Skeletal muscle tissue (tissue), 4 donors: ENCODE measurements around the gene MGST2. TPM values are rescaled to one million over a fixed set of nuclear protein-coding genes. Genes with fewer than 3 reads are reported as not detected.

Source experiments
- H3K27ac ChIP-seq: one replicate; pipeline ENCODE4 v1.7.0; 2013; ENCODE audit warnings: mild to moderate bottlenecking, low read depth, low read length, inconsistent platforms
- H3K27me3 ChIP-seq, 3 donors: one replicate each; pipeline ENCODE4 v1.7.0; 2013; ENCODE audit warnings: low read length in 3 of 3; ENCODE audit not compliant: control insufficient read depth in 3 of 3, insufficient read depth in 3 of 3
- H3K36me3 ChIP-seq, 3 donors: one replicate each; pipeline ENCODE4 v1.7.0; 2013; ENCODE audit warnings: low read length in 3 of 3; ENCODE audit not compliant: control insufficient read depth in 3 of 3, insufficient read depth in 3 of 3
- H3K4me1 ChIP-seq, 3 donors: one replicate each; pipeline ENCODE4 v1.7.0; 2013; ENCODE audit warnings: low read length in 3 of 3, mild to moderate bottlenecking in 3 of 3; ENCODE audit not compliant: control insufficient read depth in 3 of 3, insufficient read depth in 3 of 3
- H3K4me3 ChIP-seq, 3 donors: one replicate each; pipeline ENCODE4 v1.7.0; 2013; ENCODE audit warnings: low read length in 3 of 3
- H3K9ac ChIP-seq, 3 donors: one replicate each; pipeline ENCODE4 v1.7.0; 2013; ENCODE audit warnings: low read length in 3 of 3, mild to moderate bottlenecking in 3 of 3, moderate library complexity in 2 of 3, low read depth in 1 of 3
- H3K9me3 ChIP-seq, 3 donors: one replicate each; pipeline ENCODE4 v1.7.0; 2013; ENCODE audit warnings: low read length in 3 of 3; ENCODE audit not compliant: control insufficient read depth in 3 of 3
- total RNA-seq: library from RNA; depleted of rRNA; stranded (reverse); fragments of >200 nt; gene quantifications from one replicate; pipeline ENCODE4 v1.2.3, GENCODE V29; 2014
- donor health status: Osteomylitis.

The MGST2 gene
- total RNA-seq = 37.6 TPM

- H3K9me3 ChIP-seq = no peaks in the 10 kb centered on the region
- H3K9ac ChIP-seq = peak within 1 kb of the TSS; percentile 78 to 97 (median 95)
- peak within 1 kb of the TSS; percentile 71 to 94 (median 92) for H3K4me3 ChIP-seq
- no peaks in the 10 kb centered on the region for H3K36me3 ChIP-seq
- H3K27ac ChIP-seq = peak within 1 kb of the TSS; percentile 90
- H3K4me1 ChIP-seq = peaks cover 23 to 33% (median 32%) of the 10 kb centered on the region in 3 donors
- no peaks in the 10 kb centered on the region for H3K27me3 ChIP-seq
Observed at GRCh38 chr4:139665690-139666529, at the start of gene MGST2. MGST2 (plus strand) TSS chr4:139665819; CDS start chr4:139666020, 201 bp downstream.

- no peak overlapping the region for H3K9ac ChIP-seq
- no peaks in the 10 kb centered on the region for H3K9me3 ChIP-seq
- no peak overlapping the region for H3K27ac ChIP-seq
- H3K4me3 ChIP-seq = no peak overlapping the region
- H3K4me1 ChIP-seq = no peaks in the 10 kb centered on the region
- H3K36me3 ChIP-seq = no peaks in the 10 kb centered on the region
- no peaks in the 10 kb centered on the region for H3K27me3 ChIP-seq
Observed at GRCh38 chr4:139617702-139618490, 47.7 kb upstream of the MGST2 start.

GRCh38 chr4:139619644-139620043 lies 46.0 kb upstream of the MGST2 start:
- H3K4me1 ChIP-seq = no peaks in the 10 kb centered on the region
- no peak overlapping the region for H3K27ac ChIP-seq

DNA sequence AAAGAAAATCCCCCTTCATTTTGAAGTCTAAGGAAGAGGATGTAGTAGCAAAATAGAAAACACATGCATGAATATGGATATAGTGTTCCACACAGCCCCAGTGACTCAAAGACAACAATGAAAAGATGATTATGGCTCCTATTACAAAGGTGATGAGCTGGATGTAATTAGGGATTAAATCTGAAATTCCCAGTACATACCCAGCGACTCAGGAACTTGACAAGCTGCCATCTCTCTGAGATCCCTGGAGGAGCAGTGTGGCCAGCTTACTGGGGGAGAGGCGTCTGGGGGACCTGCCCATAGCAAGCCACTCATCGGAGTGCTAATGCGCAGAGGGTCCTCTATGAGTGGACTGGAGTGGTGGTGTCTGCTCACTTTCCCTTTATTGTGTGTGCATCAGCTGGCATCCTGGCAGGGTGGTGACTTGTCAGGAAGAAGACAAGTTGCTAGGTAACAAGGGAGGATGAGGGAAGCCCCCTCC lies 42.7 kb upstream of the MGST2 start:
- Histone ChIP-seq H3K36me3 (no peaks in the 10 kb centered on the region), H3K4me1 (no peaks in the 10 kb centered on the region), H3K27ac (no peak overlapping the region), H3K4me3 (no peak overlapping the region), H3K9me3 (no peaks in the 10 kb centered on the region), H3K9ac (no peak overlapping the region), H3K27me3 (no peaks in the 10 kb centered on the region)

More at GRCh38 chr4:139619644-139620043, 46.0 kb upstream of the MGST2 start:
- no peak overlapping the region for H3K9ac ChIP-seq
- H3K27me3 ChIP-seq = no peaks in the 10 kb centered on the region
- no peaks in the 10 kb centered on the region for H3K36me3 ChIP-seq
- no peaks in the 10 kb centered on the region for H3K9me3 ChIP-seq
- H3K4me3 ChIP-seq = no peak overlapping the region

DNA sequence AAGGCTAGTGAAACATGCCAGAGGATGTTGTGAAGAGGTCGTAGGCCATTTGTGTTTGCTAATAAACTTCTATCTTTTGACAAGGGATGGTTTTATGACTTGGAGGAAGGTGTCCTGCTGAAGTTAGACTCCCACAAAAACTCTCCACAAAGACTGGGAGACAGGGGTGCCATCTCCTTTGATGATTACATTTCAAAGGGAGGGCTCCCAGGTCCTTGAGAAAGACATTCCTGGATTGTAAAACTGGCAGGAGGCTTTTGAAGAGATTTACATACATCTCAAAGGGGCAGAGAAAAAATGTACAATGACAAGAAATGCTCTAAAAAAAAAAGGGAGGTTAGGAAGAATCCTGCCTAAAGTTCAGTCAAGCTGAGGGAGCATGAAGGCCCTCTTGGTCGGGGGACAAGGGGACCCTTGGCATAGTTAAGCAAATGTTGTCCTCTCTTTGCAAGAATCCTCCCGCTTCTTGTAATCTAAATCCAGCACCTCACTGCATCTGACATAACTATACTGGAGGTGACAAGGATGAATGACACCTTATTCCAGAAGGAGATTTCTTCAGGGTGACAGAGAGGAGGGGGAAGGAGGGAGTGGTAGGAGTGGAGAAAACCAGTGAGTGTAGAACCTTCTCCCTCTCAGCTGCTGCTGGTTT lies 41.1 kb upstream of the MGST2 start:
- Histone ChIP-seq H3K36me3 (no peaks in the 10 kb centered on the region), H3K4me1 (peaks cover 0 to 9% (median 0%) of the 10 kb centered on the region in 3 donors), H3K27me3 (no peaks in the 10 kb centered on the region), H3K4me3 (no peak overlapping the region), H3K9me3 (no peaks in the 10 kb centered on the region), H3K9ac (no peak overlapping the region), H3K27ac (no peak overlapping the region)

DNA sequence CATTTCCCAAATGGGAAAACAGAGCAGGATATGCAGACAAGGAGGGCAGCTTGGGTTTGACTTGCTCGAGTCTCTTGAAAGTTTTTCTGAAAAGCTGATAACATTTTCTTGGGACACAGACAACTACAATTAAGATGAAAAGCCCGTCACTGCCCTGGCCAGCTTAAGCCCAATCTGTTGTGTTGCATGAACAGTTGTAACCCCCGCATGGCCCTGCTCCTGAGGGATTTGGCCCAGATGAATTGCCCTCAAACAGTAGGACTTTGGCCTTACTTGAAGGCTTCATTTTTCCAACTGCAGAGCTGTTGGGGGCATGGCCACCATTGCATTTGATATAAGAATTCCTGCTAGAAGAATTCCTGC lies 40.5 kb upstream of the MGST2 start:
- Histone ChIP-seq H3K4me1 (peaks cover 0 to 9% (median 0%) of the 10 kb centered on the region in 3 donors), H3K9ac (no peak overlapping the region), H3K4me3 (no peak overlapping the region), H3K27me3 (no peaks in the 10 kb centered on the region), H3K27ac (no peak overlapping the region), H3K9me3 (no peaks in the 10 kb centered on the region), H3K36me3 (no peaks in the 10 kb centered on the region)

DNA sequence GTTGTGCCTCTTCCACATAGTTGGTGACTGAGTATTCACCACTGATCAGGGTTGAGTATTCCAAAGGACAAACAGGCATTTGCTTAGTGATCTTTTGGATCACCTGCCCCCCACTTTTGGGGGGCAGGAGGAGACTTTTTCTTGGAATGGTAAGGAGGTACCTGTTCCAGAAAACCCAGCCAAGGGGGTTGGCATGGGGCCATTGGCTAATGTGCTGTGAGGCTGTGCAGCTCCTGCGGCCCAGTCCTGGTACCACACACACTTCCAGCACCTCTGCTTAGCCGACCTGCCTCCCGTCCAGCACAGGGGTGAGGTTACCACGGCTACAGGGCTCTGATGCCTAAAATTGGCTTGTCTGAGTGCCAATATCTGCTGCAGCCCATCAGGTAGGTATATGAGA lies 40.1 kb upstream of the MGST2 start:
- H3K4me3 ChIP-seq = no peak overlapping the region
- no peak overlapping the region for H3K27ac ChIP-seq
- no peak overlapping the region for H3K9ac ChIP-seq
- peaks cover 0 to 9% (median 0%) of the 10 kb centered on the region in 3 donors for H3K4me1 ChIP-seq
- H3K36me3 ChIP-seq = no peaks in the 10 kb centered on the region
- H3K9me3 ChIP-seq = no peaks in the 10 kb centered on the region
- no peaks in the 10 kb centered on the region for H3K27me3 ChIP-seq

DNA sequence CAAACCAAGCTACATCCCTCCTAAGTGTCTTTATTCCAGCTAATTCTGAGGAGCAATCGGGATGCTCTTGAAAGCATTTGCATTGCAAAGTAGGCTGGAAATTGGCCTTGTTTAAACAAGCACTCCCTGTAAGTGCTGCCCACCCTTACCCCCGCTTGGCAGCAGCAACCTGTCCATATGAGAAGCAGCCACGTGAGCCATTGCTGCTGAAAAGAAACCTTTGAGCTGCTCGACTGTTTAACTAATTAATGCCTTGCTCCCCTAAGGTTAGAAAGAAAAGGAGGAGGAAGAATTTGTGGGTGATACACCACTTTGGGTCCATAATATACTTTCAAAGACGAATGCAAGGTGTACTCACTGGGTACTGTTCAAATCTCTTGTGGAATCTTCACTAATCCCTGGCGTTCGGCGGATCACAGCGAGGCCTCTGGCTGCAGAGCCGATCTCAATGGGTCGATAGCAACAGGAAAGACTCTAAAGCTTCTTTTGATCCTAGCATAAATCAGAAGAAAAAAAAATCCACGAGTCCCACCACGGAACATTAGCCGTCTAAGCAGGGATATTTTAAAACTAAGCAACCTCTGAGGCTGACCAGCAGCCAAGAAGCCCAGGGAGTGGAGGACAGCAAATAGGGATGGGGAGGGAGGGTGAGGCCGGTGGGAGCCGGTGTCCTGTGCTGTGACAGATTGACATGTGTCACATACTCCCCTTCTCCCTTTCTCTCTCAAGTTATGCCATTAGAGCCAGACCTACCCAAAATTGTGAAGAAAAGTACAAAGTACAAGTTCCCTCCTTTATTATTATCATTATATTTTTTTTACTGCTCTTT lies 37.2 kb upstream of the MGST2 start:
- Histone ChIP-seq H3K27ac (no peak overlapping the region), H3K9ac (no peak overlapping the region), H3K4me3 (peak overlapping the region in 1 of 3 donors; percentile 22), H3K9me3 (no peaks in the 10 kb centered on the region), H3K27me3 (no peaks in the 10 kb centered on the region), H3K4me1 (peaks cover 0 to 11% (median 0%) of the 10 kb centered on the region in 3 donors), H3K36me3 (no peaks in the 10 kb centered on the region)

DNA sequence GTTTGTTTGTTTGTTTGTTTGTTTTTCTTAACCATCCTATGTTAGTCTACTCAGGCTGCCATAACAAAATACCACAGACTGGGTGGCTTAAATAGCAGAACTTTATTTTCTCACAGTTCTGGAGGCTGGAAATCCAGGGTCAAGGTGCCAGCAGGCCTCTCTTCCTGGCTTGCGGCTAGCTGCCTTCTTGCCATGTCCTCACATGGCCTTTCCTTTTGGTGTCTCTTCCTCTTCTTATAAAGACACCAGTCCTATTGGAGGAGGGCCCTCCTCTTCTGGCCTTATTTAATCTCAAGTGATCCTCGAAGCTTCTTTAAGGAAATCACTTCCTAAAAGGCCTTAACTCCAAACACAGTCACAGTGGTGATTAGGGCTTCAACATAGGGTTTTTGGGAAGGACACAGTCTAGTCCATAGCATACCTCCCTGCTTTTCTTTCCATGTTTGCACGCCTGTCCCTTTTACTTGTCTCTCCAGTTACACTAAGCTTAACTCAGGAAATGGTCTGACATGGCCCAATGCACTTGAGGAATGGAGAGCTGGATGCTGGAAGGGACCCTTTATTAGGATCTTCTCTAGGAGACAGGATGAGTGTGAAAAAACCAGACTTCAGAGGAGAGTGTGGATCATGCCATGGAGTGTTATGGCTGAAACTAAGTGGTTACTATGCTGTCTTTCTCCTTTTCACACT lies 36.0 kb upstream of the MGST2 start:
- Histone ChIP-seq H3K27ac (no peak overlapping the region), H3K36me3 (no peaks in the 10 kb centered on the region), H3K4me3 (no peak overlapping the region), H3K9ac (no peak overlapping the region), H3K4me1 (peaks cover 0 to 13% (median 2%) of the 10 kb centered on the region in 3 donors), H3K9me3 (no peaks in the 10 kb centered on the region), H3K27me3 (no peaks in the 10 kb centered on the region)
